Natural killer cell (primary cell): ENCODE measurements around the gene SLC12A7. TPM values are rescaled to one million over a fixed set of nuclear protein-coding genes. Genes with fewer than 3 reads are reported as not detected.

Experiments used
- ATAC-seq, 3 donors: fragments of 150-1000 bp in 2 of 3; fragments of 200-7000 bp in 1 of 3; cut with Tn5 transposase; 1 replicate in 1 of 3; 2 replicates in 2 of 3; pipeline ENCODE4 v1.10.0; 2021; ENCODE audit warnings: mild to moderate bottlenecking in 2 of 3, moderate library complexity in 2 of 3
- DNase-seq, 2 donors: peaks; one replicate each; pipeline versions ENCODE4 v3.0.0 to v3.0.0-alpha.2; 2013 to 2021; ENCODE audit warnings: mixed read lengths in 1 of 2
- H3K27ac ChIP-seq: one replicate; pipeline ENCODE4 v1.5.1; 2013; ENCODE audit warnings: mild to moderate bottlenecking, low read length
- H3K27me3 ChIP-seq: one replicate; pipeline ENCODE4 v1.6.1; 2013; ENCODE audit warnings: low read length; ENCODE audit not compliant: control insufficient read depth, insufficient read depth
- H3K36me3 ChIP-seq: one replicate; pipeline ENCODE4 v1.6.1; 2013; ENCODE audit warnings: low read length; ENCODE audit not compliant: control insufficient read depth, insufficient read depth
- H3K4me1 ChIP-seq: one replicate; pipeline ENCODE4 v1.6.1; 2013; ENCODE audit warnings: low read length; ENCODE audit not compliant: control insufficient read depth, insufficient read depth
- H3K4me3 ChIP-seq: one replicate; pipeline ENCODE4 v1.5.1; 2013; ENCODE audit warnings: low read length
- H3K9me3 ChIP-seq: one replicate; pipeline ENCODE4 v1.6.1; 2013; ENCODE audit warnings: low read length; ENCODE audit not compliant: control insufficient read depth, insufficient read depth
- H3K27ac Mint-ChIP-seq, 2 donors: one replicate each; pipeline ENCODE4 v1.8.0; 2022; ENCODE audit warnings: mild to moderate bottlenecking in 2 of 2, mixed read lengths in 2 of 2, moderate library complexity in 1 of 2
- H3K27me3 Mint-ChIP-seq, 2 donors: one replicate each; pipeline ENCODE4 v1.8.0; 2022; ENCODE audit warnings: low read depth in 2 of 2, mixed read lengths in 2 of 2
- H3K36me3 Mint-ChIP-seq: one replicate; pipeline ENCODE4 v1.8.0; 2022; ENCODE audit warnings: mixed read lengths
- H3K4me1 Mint-ChIP-seq, 2 donors: one replicate each; pipeline ENCODE4 v1.8.0; 2022; ENCODE audit warnings: mixed read lengths in 2 of 2
- H3K4me3 Mint-ChIP-seq: one replicate; pipeline ENCODE4 v1.8.0; 2022; ENCODE audit warnings: mild to moderate bottlenecking, moderate library complexity, mixed read lengths
- H3K9me3 Mint-ChIP-seq, 2 donors: one replicate each; pipeline ENCODE4 v1.8.0; 2022; ENCODE audit warnings: mixed read lengths in 2 of 2
- CTCF ChIP-seq: fragments of 200-600 bp; IDR thresholded peaks from one replicate; pipeline ENCODE4 v1.8.0; 2022; ENCODE audit warnings: antibody characterized with exemption
- WGBS: methylation state at CpG from one replicate; pipeline ENCODE4 v1.1.7; 2013; ENCODE audit warnings: missing lambda C conversion rate; ENCODE audit not compliant: insufficient coverage; 5-methylcytosine and 5-hydroxymethylcytosine counted together
- intact Hi-C: fragments of 100-400 bp; cut with micrococcal nuclease; formaldehyde crosslinking; loops from one replicate; pipeline ENCODE4 v1.14.2; 2022
- total RNA-seq, 4 donors: library from RNA; stranded (reverse); fragments of 120-200 nt in 1 of 4; gene quantifications; one replicate each; pipeline versions ENCODE4 v1.2.3 to v1.2.4, GENCODE V29; 2013 to 2022

SLC12A7 gene
- total RNA-seq, 3 donors from 2014 or later (not counting 1 experiment from before 2014, with no cell fraction given): 53.2 to 92.5 (median 81.3) TPM

- Mint-ChIP-seq H3K27ac (no peak overlapping the region), H3K9me3 (no peaks in the 10 kb centered on the region), H3K27me3 (no peaks in the 10 kb centered on the region), H3K36me3 (no peaks in the 10 kb centered on the region), H3K4me3 (no peak overlapping the region), H3K4me1 (peaks cover 5% of the 10 kb centered on the region in 2 donors)
- Histone ChIP-seq H3K9me3 (no peaks in the 10 kb centered on the region), H3K27me3 (no peaks in the 10 kb centered on the region), H3K27ac (no peak overlapping the region), H3K4me1 (no peaks in the 10 kb centered on the region), H3K4me3 (no peak overlapping the region), H3K36me3 (no peaks in the 10 kb centered on the region)
- 84% methylated on average over 25 of the region's 26 CpGs for whole genome bisulfite sequencing
- DNase-seq: no peak
- no peak for TF ChIP-seq CTCF
- no peak for ATAC-seq
- intact Hi-C loops: no loop called here
Measured at GRCh38 chr5:1130218-1130946, 18.5 kb upstream of the SLC12A7 start.

- Histone ChIP-seq H3K27ac (no peak overlapping the region), H3K36me3 (no peaks in the 10 kb centered on the region), H3K4me3 (no peak overlapping the region), H3K27me3 (no peaks in the 10 kb centered on the region), H3K9me3 (no peaks in the 10 kb centered on the region), H3K4me1 (no peaks in the 10 kb centered on the region)
- Mint-ChIP-seq H3K27me3 (no peaks in the 10 kb centered on the region), H3K36me3 (no peaks in the 10 kb centered on the region), H3K4me1 (peaks cover 5% of the 10 kb centered on the region in 2 donors), H3K9me3 (no peaks in the 10 kb centered on the region), H3K27ac (no peak overlapping the region), H3K4me3 (no peak overlapping the region)
- TF ChIP-seq CTCF: no peak
- DNase-seq (no peak), ATAC-seq (no peak)
- intact Hi-C loops: no loop called here
- WGBS: 82% methylated on average over 9 of the region's 9 CpGs
Measured at GRCh38 chr5:1129711-1130055, 17.8 kb upstream of the SLC12A7 start.

- H3K36me3 ChIP-seq: no peaks in the 10 kb centered on the region
- Mint-ChIP-seq H3K4me3 (no peak overlapping the region), H3K27ac (no peak overlapping the region), H3K27me3 (peaks cover 0 to 3% of the 10 kb centered on the region in 2 donors), H3K4me1 (peaks cover 5% of the 10 kb centered on the region in 2 donors), H3K36me3 (no peaks in the 10 kb centered on the region), H3K9me3 (no peaks in the 10 kb centered on the region)
- no peak overlapping the region for H3K27ac ChIP-seq
- 89% methylated on average over 24 of the region's 24 CpGs for WGBS
- no peak for TF ChIP-seq CTCF
- H3K27me3 ChIP-seq: no peaks in the 10 kb centered on the region
- H3K9me3 ChIP-seq: no peaks in the 10 kb centered on the region
- no peak overlapping the region for H3K4me3 ChIP-seq
- H3K4me1 ChIP-seq: no peaks in the 10 kb centered on the region
- DNase-seq: no peak
- no peak for ATAC-seq
- intact Hi-C loops: no loop called here
Measured at GRCh38 chr5:1128977-1129710, 17.3 kb upstream of the SLC12A7 start.
